Suprapubic skin (tissue), 4 donors: ENCODE measurements around the gene ALG6. TPM values are rescaled to one million over a fixed set of nuclear protein-coding genes. Genes with fewer than 3 reads are reported as not detected.

Source experiments
- DNase-seq, 2 donors: peaks; one replicate each; pipeline ENCODE4 v3.0.0-alpha.2; 2019; ENCODE audit warnings: low spot score in 2 of 2
- H3K27ac ChIP-seq: fragments of 200-600 bp; sonication (generic); one replicate; pipeline ENCODE4 v1.5.1; 2019
- H3K27me3 ChIP-seq: fragments of 200-600 bp; sonication (generic); one replicate; pipeline ENCODE4 v1.5.1; 2019
- H3K36me3 ChIP-seq: fragments of 200-600 bp; sonication (generic); one replicate; pipeline ENCODE4 v1.5.1; 2019
- H3K4me1 ChIP-seq: fragments of 200-600 bp; sonication (generic); one replicate; pipeline ENCODE4 v1.5.1; 2019
- H3K4me3 ChIP-seq: fragments of 200-600 bp; sonication (generic); one replicate; pipeline ENCODE4 v1.5.1; 2019; ENCODE audit warnings: mild to moderate bottlenecking
- H3K9me3 ChIP-seq: fragments of 200-600 bp; sonication (generic); one replicate; pipeline ENCODE4 v1.5.1; 2019
- EP300 ChIP-seq: sonication (generic); formaldehyde crosslinking; IDR thresholded peaks from one replicate; pipeline ENCODE4 v1.6.1; 2017; ENCODE audit warnings: antibody characterized with exemption
- POLR2A ChIP-seq, 2 donors: fragments of 450-650 bp; IDR thresholded peaks; one replicate each; pipeline ENCODE4 v1.6.1; 2017; ENCODE audit warnings: antibody characterized with exemption in 2 of 2, mild to moderate bottlenecking in 2 of 2, moderate library complexity in 2 of 2
- POLR2AphosphoS5 ChIP-seq, 3 donors: sonication (generic); formaldehyde crosslinking; IDR thresholded peaks; one replicate each; pipeline ENCODE4 v1.6.1; 2017; ENCODE audit warnings: antibody characterized with exemption in 3 of 3
- WGBS: methylation state at CpG from one replicate; pipeline ENCODE4 v1.1.5; 2018; 5-methylcytosine and 5-hydroxymethylcytosine counted together
- total RNA-seq, 4 donors: library from RNA; depleted of rRNA; stranded (reverse); fragments of >200 nt; gene quantifications; one replicate each; pipeline ENCODE4 v1.1.0, GENCODE V29; 2016
- TF ChIP-seq, protein P1 (sequence below), 2 donors: fragments of 200-600 bp in 1 of 2; fragments of 450-650 bp in 1 of 2; sonication (generic) in 1 of 2; IDR thresholded peaks; one replicate each; pipeline ENCODE4 v1.5.1; 2016 to 2019; ENCODE audit warnings: antibody characterized with exemption in 2 of 2, mild to moderate bottlenecking in 1 of 2, moderate library complexity in 1 of 2

ALG6 gene
- total RNA-seq, 4 donors from 2014 or later = 10.0 to 45.0 (median 17.6) TPM

DNA sequence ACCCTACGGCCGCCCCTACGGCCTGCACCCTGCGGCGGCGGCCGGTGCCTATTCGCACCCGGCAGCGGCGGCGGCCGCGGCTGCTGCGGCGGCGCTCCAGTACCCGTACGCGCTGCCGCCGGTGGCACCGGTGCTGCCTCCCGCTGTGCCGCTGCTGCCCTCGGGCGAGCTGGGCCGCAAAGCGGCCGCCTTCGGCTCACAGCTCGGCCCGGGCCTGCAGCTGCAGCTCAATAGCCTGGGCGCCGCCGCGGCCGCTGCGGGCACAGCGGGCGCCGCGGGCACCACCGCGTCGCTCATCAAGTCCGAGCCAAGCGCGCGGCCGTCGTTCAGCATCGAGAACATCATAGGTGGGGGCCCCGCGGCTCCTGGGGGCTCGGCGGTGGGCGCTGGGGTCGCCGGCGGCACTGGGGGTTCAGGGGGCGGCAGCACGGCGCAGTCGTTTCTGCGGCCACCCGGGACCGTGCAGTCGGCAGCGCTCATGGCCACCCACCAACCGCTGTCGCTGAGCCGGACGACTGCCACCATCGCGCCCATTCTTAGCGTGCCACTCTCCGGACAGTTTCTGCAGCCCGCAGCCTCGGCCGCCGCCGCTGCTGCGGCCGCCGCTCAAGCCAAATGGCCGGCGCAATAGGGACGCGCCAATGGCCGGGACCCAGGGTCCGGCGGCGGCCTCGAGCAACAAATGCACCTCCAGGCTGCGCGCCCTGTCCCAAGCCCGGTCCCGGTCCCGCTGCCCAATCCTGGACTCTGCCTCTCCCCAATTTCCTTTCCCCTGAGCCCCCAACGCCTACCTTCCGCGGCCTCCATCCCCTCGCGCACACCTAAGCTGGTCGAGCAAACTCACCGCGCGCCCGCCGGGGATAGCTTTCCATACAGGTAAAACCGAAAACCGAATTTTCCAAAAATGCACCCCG lies 43.3 kb upstream of the ALG6 start:
- Histone ChIP-seq H3K36me3 (no peaks in the 10 kb centered on the region), H3K4me1 (peaks cover 53% of the 10 kb centered on the region), H3K9me3 (no peaks in the 10 kb centered on the region), H3K27ac (no peak overlapping the region), H3K27me3 (peaks cover 100% of the 10 kb centered on the region), H3K4me3 (peak overlapping the region; percentile 65)
- no peak for DNase-seq
- TF ChIP-seq, protein P1, sequence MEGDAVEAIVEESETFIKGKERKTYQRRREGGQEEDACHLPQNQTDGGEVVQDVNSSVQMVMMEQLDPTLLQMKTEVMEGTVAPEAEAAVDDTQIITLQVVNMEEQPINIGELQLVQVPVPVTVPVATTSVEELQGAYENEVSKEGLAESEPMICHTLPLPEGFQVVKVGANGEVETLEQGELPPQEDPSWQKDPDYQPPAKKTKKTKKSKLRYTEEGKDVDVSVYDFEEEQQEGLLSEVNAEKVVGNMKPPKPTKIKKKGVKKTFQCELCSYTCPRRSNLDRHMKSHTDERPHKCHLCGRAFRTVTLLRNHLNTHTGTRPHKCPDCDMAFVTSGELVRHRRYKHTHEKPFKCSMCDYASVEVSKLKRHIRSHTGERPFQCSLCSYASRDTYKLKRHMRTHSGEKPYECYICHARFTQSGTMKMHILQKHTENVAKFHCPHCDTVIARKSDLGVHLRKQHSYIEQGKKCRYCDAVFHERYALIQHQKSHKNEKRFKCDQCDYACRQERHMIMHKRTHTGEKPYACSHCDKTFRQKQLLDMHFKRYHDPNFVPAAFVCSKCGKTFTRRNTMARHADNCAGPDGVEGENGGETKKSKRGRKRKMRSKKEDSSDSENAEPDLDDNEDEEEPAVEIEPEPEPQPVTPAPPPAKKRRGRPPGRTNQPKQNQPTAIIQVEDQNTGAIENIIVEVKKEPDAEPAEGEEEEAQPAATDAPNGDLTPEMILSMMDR (IDR thresholded peaks at IDR 0.05) = no peak
- TF ChIP-seq EP300 (no peak), POLR2A (IDR thresholded peaks at IDR 0.05) (no peak), POLR2AphosphoS5 (IDR thresholded peaks at IDR 0.05) (no peak)
- WGBS = 12% methylated on average over 51 of the region's 114 CpGs

- Histone ChIP-seq H3K4me1 (peaks cover 55% of the 10 kb centered on the region), H3K27ac (no peak overlapping the region), H3K27me3 (peaks cover 100% of the 10 kb centered on the region), H3K4me3 (no peak overlapping the region), H3K9me3 (no peaks in the 10 kb centered on the region), H3K36me3 (no peaks in the 10 kb centered on the region)
- no peak for DNase-seq
- TF ChIP-seq EP300 (no peak), POLR2A (IDR thresholded peaks at IDR 0.05) (no peak), POLR2AphosphoS5 (IDR thresholded peaks at IDR 0.05) (no peak)
- TF ChIP-seq, protein P1 (IDR thresholded peaks at IDR 0.05) = no peak
- 25% methylated on average over 7 of the region's 7 CpGs for WGBS
Measured at GRCh38 chr1:63324779-63325119, 42.7 kb upstream of the ALG6 start.

GRCh38 chr1:63325279-63325985 lies 42.0 kb upstream of the ALG6 start:
- Histone ChIP-seq H3K9me3 (no peaks in the 10 kb centered on the region), H3K4me1 (peaks cover 54% of the 10 kb centered on the region), H3K4me3 (no peak overlapping the region), H3K27ac (no peak overlapping the region), H3K27me3 (peaks cover 100% of the 10 kb centered on the region), H3K36me3 (no peaks in the 10 kb centered on the region)
- TF ChIP-seq EP300 = no peak
- TF ChIP-seq, protein P1 (IDR thresholded peaks at IDR 0.05) = no peak
- no peak for TF ChIP-seq POLR2A (IDR thresholded peaks at IDR 0.05)
- no peak for TF ChIP-seq POLR2AphosphoS5 (IDR thresholded peaks at IDR 0.05)
- WGBS = 24% methylated on average over 2 of the region's 2 CpGs
- DNase-seq = no peak

- Histone ChIP-seq H3K27ac (no peak overlapping the region), H3K4me1 (peaks cover 51% of the 10 kb centered on the region), H3K36me3 (no peaks in the 10 kb centered on the region), H3K27me3 (peaks cover 100% of the 10 kb centered on the region), H3K9me3 (no peaks in the 10 kb centered on the region), H3K4me3 (no peak overlapping the region)
- WGBS = 20% methylated on average over 20 of the region's 20 CpGs
- no peak for DNase-seq
- no peak for TF ChIP-seq POLR2A (IDR thresholded peaks at IDR 0.05)
- no peak for TF ChIP-seq POLR2AphosphoS5 (IDR thresholded peaks at IDR 0.05)
- TF ChIP-seq, protein P1 (IDR thresholded peaks at IDR 0.05) = no peak
- TF ChIP-seq EP300 = no peak
Measured at GRCh38 chr1:63326106-63326472, 41.3 kb upstream of the ALG6 start.
